HG02870 (cell line): ENCODE results near the gene TASL.
"Not testable (repeated sequence)": the region's sequence is repeated elsewhere in the genome, so short reads cannot be mapped to it uniquely, and the experiment has no call there.

Experiments
- ATAC-seq: cut with Tn5 transposase; IDR thresholded peaks from one replicate; pipeline ENCODE4 v1.9.1; 2021; ENCODE audit warnings: mild to moderate bottlenecking, moderate library complexity; ENCODE audit not compliant: unreplicated experiment

TASL gene

GRCh38 chrX:30577362-30577991, at the start of gene TASL:
TSS of gene TASL (minus strand) at chrX:30577766. CDS start at chrX:30560355, 17,411 bp downstream.
- ATAC-seq: peak; percentile 78

GRCh38 chrX:30626402-30626801, 48.8 kb upstream of the TASL start:
- no peak for ATAC-seq

- no peak for ATAC-seq
Observed at GRCh38 chrX:30622361-30622760, 44.8 kb upstream of the TASL start.

GRCh38 chrX:30620980-30621618, 43.5 kb upstream of the TASL start:
- ATAC-seq: no peak

GRCh38 chrX:30620125-30620524, 42.6 kb upstream of the TASL start:
- ATAC-seq: no peak

GRCh38 chrX:30618160-30618765, 40.7 kb upstream of the TASL start:
- no peak for ATAC-seq

- peak; percentile 82 for ATAC-seq
Observed at GRCh38 chrX:30615229-30615628, 37.7 kb upstream of the TASL start.

GRCh38 chrX:30613721-30614120, 36.2 kb upstream of the TASL start:
- ATAC-seq: no peak

GRCh38 chrX:30612250-30612655, 34.7 kb upstream of the TASL start:
- no peak for ATAC-seq

- no peak for ATAC-seq
Observed at GRCh38 chrX:30610026-30610425, 32.5 kb upstream of the TASL start.

- ATAC-seq: no peak
Observed at GRCh38 chrX:30607155-30607554, 29.6 kb upstream of the TASL start.

GRCh38 chrX:30600269-30601176, 23.0 kb upstream of the TASL start:
- not testable (repeated sequence) for ATAC-seq

GRCh38 chrX:30597216-30598012, 19.8 kb upstream of the TASL start:
- peak; percentile 86 for ATAC-seq

GRCh38 chrX:30593440-30594200, 16.1 kb upstream of the TASL start:
- ATAC-seq: peak; percentile 45

GRCh38 chrX:30592831-30593230, 15.3 kb upstream of the TASL start:
- ATAC-seq: no peak

GRCh38 chrX:30590368-30590767, 12.8 kb upstream of the TASL start:
- ATAC-seq: no peak

- ATAC-seq: peak; percentile 56
Observed at GRCh38 chrX:30589146-30589888, 11.8 kb upstream of the TASL start.

GRCh38 chrX:30586516-30586915, 8.9 kb upstream of the TASL start:
- ATAC-seq: no peak

- ATAC-seq: no peak
Observed at GRCh38 chrX:30582664-30583063, 5.1 kb upstream of the TASL start.
